ENCODE results near the gene OCEL1.
A peak's percentile ranks its signal among the peaks of the same experiment; 100 is the strongest.

Gene OCEL1

DNA sequence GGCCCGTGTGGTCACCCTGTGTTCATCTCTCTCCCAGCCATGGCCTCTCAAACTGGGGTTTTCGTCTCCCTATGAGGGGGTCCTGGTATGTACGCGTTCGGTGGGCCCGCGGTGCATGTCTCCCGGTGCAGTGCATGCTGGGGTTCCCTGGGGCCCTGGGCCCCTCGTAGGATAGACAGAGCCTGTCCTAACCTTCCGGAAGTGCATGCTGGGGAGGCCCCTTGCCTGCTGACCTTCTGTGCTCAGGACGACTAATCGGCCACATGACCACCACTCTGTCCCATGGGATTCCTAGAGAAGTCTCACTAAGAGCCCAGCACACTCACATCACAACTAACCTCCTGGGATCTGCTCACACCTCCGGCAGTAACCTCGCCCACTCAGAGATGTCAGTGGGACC is 15.7 kb upstream of the OCEL1 start:
- no peak for DNase-seq

DNA sequence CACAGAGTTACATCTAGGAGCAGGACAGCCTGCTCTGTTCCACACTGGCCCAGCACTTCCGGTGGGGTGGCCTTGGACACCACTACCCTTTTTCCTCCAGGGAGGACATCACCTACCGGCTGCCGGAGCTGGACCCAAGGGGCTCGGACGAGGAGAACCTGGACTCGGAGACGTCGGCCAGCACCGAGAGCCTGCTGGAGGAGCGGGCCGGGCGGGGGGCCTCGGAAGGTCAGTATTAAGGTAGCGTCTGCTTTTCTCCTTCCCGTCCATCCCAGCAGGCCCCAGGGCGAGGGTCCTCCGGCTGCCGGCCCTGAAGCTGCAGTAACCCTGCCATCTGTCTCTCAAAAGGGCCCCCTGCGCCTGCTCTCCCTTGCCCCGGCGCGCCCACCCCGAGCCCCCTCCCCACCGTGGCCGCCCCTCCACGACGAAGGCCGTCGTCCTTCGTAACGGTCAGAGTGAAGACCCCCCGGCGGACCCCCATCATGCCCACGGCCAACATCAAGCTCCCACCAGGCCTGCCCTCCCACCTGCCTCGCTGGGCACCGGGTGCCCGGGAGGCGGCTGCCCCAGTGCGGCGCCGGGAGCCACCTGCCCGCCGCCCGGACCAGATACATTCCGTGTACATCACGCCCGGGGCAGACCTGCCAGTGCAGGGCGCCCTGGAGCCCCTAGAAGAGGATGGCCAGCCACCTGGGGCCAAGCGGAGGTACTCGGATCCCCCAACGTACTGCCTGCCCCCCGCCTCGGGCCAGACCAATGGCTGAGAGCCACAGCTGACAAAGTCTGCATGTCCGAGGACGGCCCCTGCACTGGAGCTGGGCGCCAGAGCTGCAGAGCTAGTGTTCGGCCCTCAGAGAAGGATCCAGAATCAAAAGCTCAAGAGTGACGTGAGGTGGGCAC is 14.2 kb upstream of the OCEL1 start:
- no peak for DNase-seq

DNA sequence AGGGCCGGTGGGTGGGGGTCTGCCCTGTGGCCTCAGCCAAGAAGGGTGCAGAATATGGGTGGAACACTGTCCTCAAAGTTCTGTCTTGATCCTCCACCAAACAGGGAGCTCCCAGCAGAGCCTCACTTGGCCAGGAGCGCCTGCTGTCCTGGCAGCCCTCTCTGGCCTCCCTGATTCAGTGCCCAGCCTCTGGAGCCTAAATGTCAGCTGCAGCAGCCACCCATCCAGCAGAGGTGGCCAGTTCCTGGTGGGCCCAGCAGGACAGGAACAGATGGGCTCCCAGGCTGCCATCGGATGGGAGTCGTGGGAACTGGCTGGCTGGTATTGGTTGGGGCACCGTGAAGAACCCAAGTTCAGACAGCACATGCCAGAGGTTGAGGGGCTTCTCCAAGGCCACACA is 12.7 kb upstream of the OCEL1 start:
- no peak for DNase-seq

DNA sequence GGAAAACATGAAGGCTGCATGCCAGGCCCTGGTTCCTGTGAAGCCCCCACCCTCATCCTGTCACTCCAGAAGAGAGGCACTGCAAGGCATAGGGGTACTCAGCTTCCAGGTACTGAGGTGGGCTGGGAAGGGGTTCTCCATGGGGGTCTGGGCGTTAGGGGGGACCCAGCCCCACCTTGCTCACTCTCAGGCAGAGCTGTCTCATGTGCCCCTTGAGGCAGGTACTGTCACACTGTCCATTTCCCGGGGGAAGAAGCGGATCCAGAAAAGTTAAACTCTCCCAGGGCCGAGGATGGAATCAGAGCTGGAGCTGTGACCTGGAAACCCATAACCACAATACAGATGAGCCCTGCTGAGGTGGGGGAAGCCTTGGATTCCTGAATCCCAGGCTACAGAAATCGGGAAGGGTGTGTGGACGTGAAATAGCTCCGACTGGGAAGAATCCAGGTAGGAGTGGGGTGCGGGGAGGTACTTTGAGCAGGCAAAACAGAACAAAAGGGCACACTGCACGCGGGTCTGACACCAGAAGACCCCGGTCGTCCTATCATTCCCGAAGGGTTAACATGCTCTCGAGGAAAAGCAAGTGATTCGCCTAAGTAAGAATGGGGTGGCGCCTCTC is 11.4 kb upstream of the OCEL1 start:
- no peak for DNase-seq

- peak; percentile 87 to 88 for DNase-seq
Observed at GRCh38 chr19:17215127-17215971, 10.7 kb upstream of the OCEL1 start, which contains the start of gene USE1. Gene USE1 (plus strand): TSS chr19:17215357. CDS start chr19:17215406, 49 bp downstream.

GRCh38 chr19:17216058-17216670 is 9.9 kb upstream of the OCEL1 start:
- no peak for DNase-seq

DNA sequence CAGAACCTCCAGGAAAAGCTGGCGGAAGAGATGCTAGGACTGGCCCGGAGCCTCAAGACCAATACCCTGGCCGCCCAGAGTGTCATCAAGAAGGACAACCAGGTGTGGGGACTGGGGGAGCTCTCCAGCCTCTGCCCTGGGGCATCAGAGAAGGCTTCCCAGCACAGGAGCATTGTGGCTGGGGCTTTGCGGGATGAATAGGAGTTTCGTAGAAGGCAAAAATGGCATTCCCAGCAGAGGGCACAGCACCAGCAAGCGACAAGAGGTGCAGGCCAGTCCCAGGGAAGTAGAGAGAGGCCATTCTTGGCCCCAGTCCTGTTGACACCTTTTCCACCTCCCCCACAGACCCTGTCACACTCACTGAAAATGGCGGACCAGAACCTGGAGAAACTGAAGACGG is 6.7 kb upstream of the OCEL1 start:
- DNase-seq: no peak

DNA sequence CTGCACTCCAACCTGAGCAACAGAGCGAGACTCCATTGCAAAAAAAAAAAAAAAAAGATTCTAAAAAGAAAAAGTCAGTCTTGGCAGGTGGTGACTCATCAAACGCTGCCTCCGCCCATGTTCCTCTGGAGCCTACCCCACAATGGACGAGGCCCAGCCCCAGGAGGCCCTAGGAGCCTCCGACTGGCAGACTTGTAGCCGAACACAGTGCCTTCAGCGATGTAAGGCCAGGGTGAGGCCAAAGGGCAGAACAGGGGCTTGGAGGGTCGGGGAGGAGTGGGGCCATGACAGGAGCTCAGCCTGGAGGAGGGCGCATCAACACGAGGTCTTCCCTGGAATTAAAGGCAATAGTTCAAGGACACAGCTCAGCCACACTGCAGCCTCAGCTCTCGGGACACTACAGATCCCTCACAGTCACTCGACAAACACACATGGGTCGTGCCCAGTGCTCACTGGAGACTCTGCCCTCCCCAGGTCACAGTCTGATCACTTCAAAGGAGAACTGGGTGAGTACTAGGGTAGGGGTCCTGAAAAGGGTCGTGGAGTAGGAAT is 5.7 kb upstream of the OCEL1 start:
- DNase-seq: no peak

DNA sequence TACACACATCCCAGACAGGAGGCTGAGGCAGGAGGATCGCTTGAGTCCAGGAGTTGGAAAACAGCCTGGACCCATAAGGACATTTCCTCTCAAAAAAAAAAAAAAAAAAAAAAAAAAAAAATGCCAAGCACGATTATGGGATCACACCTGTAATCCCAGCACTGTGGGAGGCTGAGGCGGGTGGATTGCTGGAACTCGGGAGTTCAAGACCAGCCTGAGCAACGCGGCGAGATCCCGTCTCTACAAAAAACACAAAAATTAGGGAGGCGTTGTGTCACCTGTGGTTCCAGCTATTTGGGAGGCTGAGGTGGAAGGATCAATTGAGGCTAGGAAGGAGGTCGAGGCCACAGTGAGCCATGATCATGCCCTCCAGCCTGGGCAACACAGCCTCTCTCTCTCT is 973 bp upstream of the OCEL1 start:
- no peak for DNase-seq

DNA sequence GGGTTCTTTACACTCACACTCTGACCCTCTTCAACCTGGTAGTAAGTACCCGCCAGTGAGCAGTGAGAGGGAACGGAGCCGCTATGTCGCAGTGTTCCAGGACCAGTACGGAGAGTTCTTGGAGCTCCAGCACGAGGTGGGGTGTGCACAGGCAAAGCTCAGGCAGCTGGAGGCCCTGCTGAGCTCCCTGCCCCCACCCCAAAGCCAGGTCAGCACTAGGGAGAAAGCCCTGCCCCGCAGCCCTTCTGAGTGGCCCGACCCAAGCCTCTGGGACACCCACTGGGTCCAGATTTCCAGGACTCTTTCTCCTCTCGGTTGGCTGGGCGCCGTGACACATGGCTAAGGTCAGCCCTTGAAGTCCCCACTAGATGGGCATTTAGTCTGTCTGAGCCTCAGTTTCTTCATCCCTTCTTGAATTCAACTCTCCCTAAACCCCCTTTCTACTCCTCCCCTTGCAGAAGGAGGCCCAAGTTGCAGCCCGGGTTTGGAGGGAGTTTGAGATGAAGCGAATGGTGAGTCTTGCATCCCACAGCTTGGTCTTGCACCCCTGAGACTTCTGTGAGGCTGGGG is 1.9 kb downstream of the OCEL1 start:
- DNase-seq: no peak

- no peak for DNase-seq
Observed at GRCh38 chr19:17229890-17230289, 3.9 kb downstream of the OCEL1 start.

DNA sequence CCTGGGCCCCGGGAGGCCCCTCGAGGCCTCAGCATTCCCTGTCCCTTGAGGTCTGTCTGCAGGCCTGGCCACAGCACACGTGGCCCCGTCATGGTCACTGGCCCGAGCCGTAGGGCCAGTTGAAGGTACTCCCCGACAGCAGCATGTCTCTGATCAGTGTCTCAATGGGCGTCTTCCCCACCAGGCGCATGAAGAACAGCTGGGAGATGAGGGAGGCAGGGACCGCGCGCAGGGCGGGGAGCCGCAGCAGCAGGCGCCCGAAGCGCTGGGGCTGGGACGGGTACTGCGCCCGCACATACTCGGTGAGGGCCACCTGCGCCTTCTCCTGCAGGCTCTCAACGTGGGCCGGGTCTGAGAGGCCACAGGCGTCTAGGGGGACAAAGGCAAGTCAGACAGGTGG is 6.2 kb downstream of the OCEL1 start:
- DNase-seq: no peak

GRCh38 chr19:17234911-17235299 is 8.9 kb downstream of the OCEL1 start:
- DNase-seq: no peak

GRCh38 chr19:17235300-17235970 is 9.4 kb downstream of the OCEL1 start:
- peak; percentile 50 for DNase-seq

- DNase-seq: no peak
Observed at GRCh38 chr19:17235971-17236777, 10.1 kb downstream of the OCEL1 start.

- DNase-seq: no peak
Observed at GRCh38 chr19:17236811-17237543, 11.0 kb downstream of the OCEL1 start.

- DNase-seq: no peak
Observed at GRCh38 chr19:17237747-17238706, 12.0 kb downstream of the OCEL1 start.

- no peak for DNase-seq
Observed at GRCh38 chr19:17240062-17240752, 14.2 kb downstream of the OCEL1 start.
